HG03108 (cell line): ENCODE results near the gene CHI3L2.

Experiments used
- ATAC-seq: cut with Tn5 transposase; IDR thresholded peaks from one replicate; pipeline ENCODE4 v1.9.1; 2021; ENCODE audit warnings: moderate library complexity; ENCODE audit not compliant: unreplicated experiment

CHI3L2 gene

DNA sequence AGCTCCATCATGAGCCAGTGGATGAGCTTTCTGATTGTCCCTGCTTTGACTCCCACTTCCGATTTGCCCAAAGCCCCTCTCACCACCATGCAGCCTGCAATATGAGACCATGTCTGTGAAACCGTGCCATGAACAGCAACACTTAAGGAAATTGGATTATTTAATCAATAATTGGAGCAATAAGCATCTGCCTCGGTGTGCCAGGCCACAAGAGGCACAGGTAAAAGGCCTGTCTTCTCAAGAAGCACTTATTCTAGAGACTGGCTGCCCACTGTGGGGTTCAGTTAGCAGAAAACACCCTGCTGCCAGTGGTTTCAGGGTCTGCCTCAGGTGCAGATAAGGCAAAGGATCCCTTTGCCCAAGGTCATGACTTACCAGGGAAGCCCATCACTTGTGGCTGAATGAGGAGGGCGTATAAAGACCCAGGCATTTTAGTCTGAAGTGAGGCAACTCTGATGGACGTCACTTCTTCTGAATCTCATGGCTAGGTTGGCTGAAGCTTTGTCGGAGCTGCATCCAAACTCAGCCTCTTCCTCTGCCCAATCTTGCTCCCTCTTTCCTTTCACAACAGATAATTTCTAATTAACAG lies 7.1 kb upstream of the CHI3L2 start:
- no peak for ATAC-seq

DNA sequence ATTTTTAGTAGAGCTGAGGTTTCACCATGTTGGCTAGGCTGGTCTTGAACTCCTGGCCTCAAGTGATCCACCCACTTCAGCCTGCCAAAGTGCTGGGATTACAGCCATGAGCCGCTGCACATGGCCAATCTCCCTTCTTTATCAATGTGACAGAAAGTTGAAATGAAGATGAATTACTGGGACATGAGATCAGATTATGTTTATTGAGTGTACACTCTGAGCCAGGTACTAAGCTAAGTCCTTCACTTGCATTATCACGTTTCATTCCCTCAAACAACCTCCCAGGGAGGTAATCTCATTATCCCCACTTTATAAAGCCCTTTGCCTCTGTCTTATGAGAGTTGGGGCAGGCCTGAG lies 6.3 kb upstream of the CHI3L2 start:
- no peak for ATAC-seq

- ATAC-seq = peak; percentile 53
Observed at GRCh38 chr1:111221633-111222291, 5.8 kb upstream of the CHI3L2 start.

- ATAC-seq = peak; percentile 28
Observed at GRCh38 chr1:111222308-111223125, 5.0 kb upstream of the CHI3L2 start.

DNA sequence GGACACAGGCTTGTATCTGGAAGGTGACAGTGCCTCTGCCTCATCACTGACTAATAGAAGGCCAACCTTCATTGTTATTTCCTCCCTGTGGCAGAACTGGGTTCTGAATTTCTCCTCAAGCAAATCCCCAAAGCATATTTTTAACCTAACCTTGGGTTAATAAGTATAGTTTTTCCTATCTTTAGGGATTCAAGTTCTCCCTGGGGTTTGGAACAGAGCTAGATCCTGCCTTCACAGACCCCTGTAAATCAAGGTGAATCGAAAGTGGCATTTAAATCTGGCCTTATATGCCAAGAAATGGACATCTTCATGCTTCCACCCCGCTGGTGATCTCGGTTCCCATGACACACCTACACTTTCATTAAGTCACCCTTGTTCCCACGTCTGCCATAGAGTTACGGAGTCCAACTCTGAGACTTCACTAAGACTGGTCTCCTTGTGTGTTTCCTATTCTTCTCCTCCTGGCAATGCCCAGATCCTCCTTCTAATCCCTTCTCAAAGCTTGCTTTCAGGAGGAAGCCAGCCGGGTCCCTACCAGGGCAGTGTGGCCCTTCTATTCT lies 4.3 kb upstream of the CHI3L2 start:
- no peak for ATAC-seq

- ATAC-seq = no peak
Observed at GRCh38 chr1:111225091-111225490, 2.4 kb upstream of the CHI3L2 start.

GRCh38 chr1:111225717-111226400 lies 1.7 kb upstream of the CHI3L2 start:
- no peak for ATAC-seq

- ATAC-seq = no peak
Observed at GRCh38 chr1:111227851-111228747, 586 bp downstream of the CHI3L2 start.

- ATAC-seq = no peak
Observed at GRCh38 chr1:111228748-111229126, 1.2 kb downstream of the CHI3L2 start.

GRCh38 chr1:111232134-111232533 lies 4.6 kb downstream of the CHI3L2 start:
- ATAC-seq = no peak

DNA sequence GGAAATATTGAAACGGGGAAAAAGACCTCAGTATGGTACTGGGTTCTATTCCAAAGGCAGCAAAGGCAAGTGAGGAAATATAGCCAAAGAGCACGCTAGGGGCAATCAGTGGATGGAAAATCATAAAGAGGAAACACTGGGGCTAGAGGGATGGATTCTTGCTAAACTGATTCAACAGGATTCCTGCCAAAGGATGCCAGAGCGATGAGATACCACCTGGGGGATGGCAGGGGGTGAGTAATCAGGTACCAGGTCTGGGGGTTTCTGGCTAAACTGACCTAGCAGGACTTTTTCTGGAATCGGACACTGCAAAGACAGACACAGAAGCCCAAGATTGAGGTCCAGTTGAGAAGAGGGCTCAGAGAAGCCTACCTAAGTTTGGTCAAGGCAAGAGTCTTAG lies 6.7 kb downstream of the CHI3L2 start:
- ATAC-seq = no peak

DNA sequence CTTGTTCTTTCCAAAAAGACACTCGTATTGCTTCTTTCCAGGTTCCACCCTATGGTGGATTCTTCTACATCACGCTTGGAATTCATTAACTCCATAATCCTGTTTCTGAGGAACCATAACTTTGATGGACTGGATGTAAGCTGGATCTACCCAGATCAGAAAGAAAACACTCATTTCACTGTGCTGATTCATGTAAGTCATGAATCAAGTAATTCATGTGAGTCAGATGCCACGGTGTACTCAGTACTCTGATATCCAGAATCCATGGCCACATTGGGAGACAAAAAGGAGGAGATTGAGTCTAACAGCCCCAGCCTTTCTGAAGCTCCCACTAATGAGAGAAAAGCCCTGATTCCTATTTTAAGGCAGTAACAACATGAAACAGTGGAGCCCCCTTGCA lies 7.4 kb downstream of the CHI3L2 start:
- no peak for ATAC-seq

- ATAC-seq = no peak
Observed at GRCh38 chr1:111236379-111236778, 8.9 kb downstream of the CHI3L2 start.

DNA sequence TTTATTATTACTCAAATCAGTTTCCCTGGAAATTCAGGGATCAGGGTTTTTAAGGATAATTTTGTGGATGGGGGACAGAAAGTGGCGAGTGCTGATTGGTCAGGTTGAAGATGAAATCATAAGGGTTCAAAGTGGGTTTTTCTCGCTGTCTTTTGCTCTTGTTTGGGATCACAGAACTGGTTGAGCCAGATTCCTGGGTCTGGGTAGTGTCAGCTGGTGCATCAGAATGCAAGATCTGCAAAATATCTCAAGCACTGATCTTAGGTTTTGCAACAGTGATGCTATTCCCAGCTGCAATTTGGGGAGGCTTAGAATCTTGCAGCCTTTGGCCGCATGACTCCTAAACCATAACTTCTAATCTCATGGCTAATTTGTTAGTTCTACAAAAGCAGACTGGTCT lies 9.3 kb downstream of the CHI3L2 start:
- no peak for ATAC-seq

GRCh38 chr1:111238056-111238795 lies 10.7 kb downstream of the CHI3L2 start:
- no peak for ATAC-seq

GRCh38 chr1:111241797-111242196 lies 14.3 kb downstream of the CHI3L2 start:
- ATAC-seq = no peak

GRCh38 chr1:111242805-111243523 lies 15.5 kb downstream of the CHI3L2 start:
- no peak for ATAC-seq

GRCh38 chr1:111247125-111247838 lies 19.8 kb downstream of the CHI3L2 start:
- ATAC-seq = no peak
